Panc1 (cell line): ENCODE data around the gene ADCY7. TPM values are rescaled to one million over a fixed set of nuclear protein-coding genes. Genes with fewer than 3 reads are reported as not detected.

Source experiments
- ATAC-seq: fragments of 200-7000 bp; cut with Tn5 transposase; 2 replicates; pipeline ENCODE4 v1.9.1; 2020; ENCODE audit warnings: mild to moderate bottlenecking, moderate library complexity
- BruUV-seq: library from RNA; stranded (reverse); fragments of 400-500 nt; replicated peaks from 2 replicates; lab custom pipeline; 2021; lab: Mats Ljungman, UMichigan
- CTCF ChIA-PET: fragments of 300-600 bp; sonication (Branson Sonifier 250); formaldehyde crosslinking; loops from one replicate; lab custom pipeline; 2022; ENCODE audit warnings: antibody characterized with exemption; lab: Charles Lee
- POLR2A ChIA-PET: fragments of 300-600 bp; sonication (Branson Sonifier 250); formaldehyde crosslinking; loops from one replicate; lab custom pipeline; 2022; ENCODE audit warnings: antibody characterized with exemption; lab: Charles Lee
- DNase-seq: peaks from one replicate; pipeline ENCODE4 v3.0.0-alpha.2; 2010; ENCODE audit warnings: low read depth, low spot score
- H3K27ac ChIP-seq: 2 replicates; pipeline ENCODE4 v1.5.1; 2011; ENCODE audit warnings: mild to moderate bottlenecking, low read length, inconsistent platforms
- H3K27me3 ChIP-seq: fragments of 200-500 bp; sonication (Bioruptor generic); 2 replicates; pipeline ENCODE4 v1.6.0; 2014; ENCODE audit warnings: low read length, inconsistent platforms; ENCODE audit not compliant: control insufficient read depth, insufficient read depth
- H3K36me3 ChIP-seq: fragments of 200-500 bp; sonication (Bioruptor generic); 2 replicates; pipeline ENCODE4 v1.5.1; 2014; ENCODE audit warnings: inconsistent platforms, mild to moderate bottlenecking, low read length, moderate library complexity; ENCODE audit not compliant: control insufficient read depth, insufficient read depth
- H3K4me1 ChIP-seq: 2 replicates; pipeline ENCODE4 v1.5.1; 2011; ENCODE audit warnings: inconsistent platforms, mild to moderate bottlenecking, low read length, moderate library complexity; ENCODE audit not compliant: control insufficient read depth, insufficient read depth
- H3K4me3 ChIP-seq, 2 experiments: 2 replicates each; pipeline ENCODE4 v1.5.1; 2011 to 2012; ENCODE audit warnings: low read depth in 2 of 2, low read length in 2 of 2, mild to moderate bottlenecking in 2 of 2, inconsistent platforms in 1 of 2, moderate library complexity in 1 of 2
- H3K9me3 ChIP-seq: fragments of 200-500 bp; sonication (Bioruptor generic); 2 replicates; pipeline ENCODE4 v1.5.1; 2014; ENCODE audit warnings: low read depth, mild to moderate bottlenecking, inconsistent platforms, low read length, moderate library complexity; ENCODE audit not compliant: control insufficient read depth, insufficient read depth
- POLR2AphosphoS5 ChIP-seq: IDR thresholded peaks from 2 replicates; pipeline ENCODE4 v1.6.1; 2012; ENCODE audit warnings: mild to moderate bottlenecking, low read depth, low read length, moderate library complexity
- SIN3A ChIP-seq: IDR thresholded peaks from 2 replicates; pipeline ENCODE4 v1.6.1; 2012; ENCODE audit warnings: low read depth, mild to moderate bottlenecking, low read length, moderate library complexity, borderline replicate concordance; ENCODE audit not compliant: insufficient read depth
- TCF7L2 ChIP-seq: IDR thresholded peaks from 2 replicates; pipeline ENCODE4 v1.6.1; 2011; ENCODE audit warnings: mild to moderate bottlenecking, low read depth, low read length, inconsistent platforms
- in situ Hi-C: cut with HindIII; loops from 2 replicates; pipeline ENCODE4 v1.10.0; 2016; ENCODE audit warnings: low sequenced_read_pairs, low pct_unique_long_range_greater_than_20kb
- intact Hi-C: fragments of 100-400 bp; cut with micrococcal nuclease; formaldehyde crosslinking; loops from one replicate; pipeline ENCODE4 v1.10.0; 2022; ENCODE audit not compliant: unreplicated experiment
- total RNA-seq: library from RNA; stranded (reverse); gene quantifications from one replicate; pipeline ENCODE4 v1.2.1, GENCODE V29; 2021; ENCODE audit not compliant: unreplicated experiment
- TF ChIP-seq, protein P1 (sequence below), 2 experiments: IDR thresholded peaks; 2 replicates each; pipeline ENCODE4 v1.6.1; 2011 to 2012; ENCODE audit warnings: low read depth in 2 of 2, control low read depth in 1 of 2, low read length in 1 of 2, mild to moderate bottlenecking in 1 of 2, moderate library complexity in 1 of 2; ENCODE audit not compliant: insufficient read depth in 1 of 2
- TF ChIP-seq, protein P2 (sequence below): fragments of 450-650 bp; IDR thresholded peaks from 2 replicates; pipeline ENCODE4 v1.5.1; 2017; ENCODE audit warnings: mild to moderate bottlenecking

Gene ADCY7
- total RNA-seq, 1 experiment from 2014 or later: 6.3 TPM

DNA sequence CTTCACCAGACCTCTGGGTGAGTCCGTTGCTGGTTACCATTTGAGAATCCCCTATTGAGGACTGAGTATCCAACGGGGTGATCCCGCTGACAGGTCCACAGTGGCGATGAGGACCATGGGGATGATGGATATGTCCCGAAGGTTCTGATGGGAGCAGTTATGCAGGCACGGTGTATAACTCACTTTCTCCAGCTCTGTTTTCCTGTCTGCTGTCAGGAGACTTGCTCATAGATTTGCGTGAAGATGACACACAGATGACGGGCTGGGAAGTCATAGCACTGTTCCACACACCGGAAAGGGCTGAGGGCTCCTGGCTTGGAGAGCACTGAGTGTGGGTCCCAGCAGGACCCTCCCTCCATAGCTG, 22.2 kb upstream of the ADCY7 start:
- Histone ChIP-seq H3K36me3 (no peaks in the 10 kb centered on the region), H3K4me1 (peaks cover 4% of the 10 kb centered on the region; the same call in 1 of the 2 replicates), H3K27ac (no peak overlapping the region), H3K9me3 (no peaks in the 10 kb centered on the region), H3K27me3 (no peaks in the 10 kb centered on the region), H3K4me3 (no peak overlapping the region)
- DNase-seq (no peak), ATAC-seq (no peak)
- ChIA-PET POLR2A (no interaction called here), CTCF (no interaction called here)
- intact Hi-C loops (no loop called here), in situ Hi-C loops (no loop called here)
- TF ChIP-seq, protein P1, sequence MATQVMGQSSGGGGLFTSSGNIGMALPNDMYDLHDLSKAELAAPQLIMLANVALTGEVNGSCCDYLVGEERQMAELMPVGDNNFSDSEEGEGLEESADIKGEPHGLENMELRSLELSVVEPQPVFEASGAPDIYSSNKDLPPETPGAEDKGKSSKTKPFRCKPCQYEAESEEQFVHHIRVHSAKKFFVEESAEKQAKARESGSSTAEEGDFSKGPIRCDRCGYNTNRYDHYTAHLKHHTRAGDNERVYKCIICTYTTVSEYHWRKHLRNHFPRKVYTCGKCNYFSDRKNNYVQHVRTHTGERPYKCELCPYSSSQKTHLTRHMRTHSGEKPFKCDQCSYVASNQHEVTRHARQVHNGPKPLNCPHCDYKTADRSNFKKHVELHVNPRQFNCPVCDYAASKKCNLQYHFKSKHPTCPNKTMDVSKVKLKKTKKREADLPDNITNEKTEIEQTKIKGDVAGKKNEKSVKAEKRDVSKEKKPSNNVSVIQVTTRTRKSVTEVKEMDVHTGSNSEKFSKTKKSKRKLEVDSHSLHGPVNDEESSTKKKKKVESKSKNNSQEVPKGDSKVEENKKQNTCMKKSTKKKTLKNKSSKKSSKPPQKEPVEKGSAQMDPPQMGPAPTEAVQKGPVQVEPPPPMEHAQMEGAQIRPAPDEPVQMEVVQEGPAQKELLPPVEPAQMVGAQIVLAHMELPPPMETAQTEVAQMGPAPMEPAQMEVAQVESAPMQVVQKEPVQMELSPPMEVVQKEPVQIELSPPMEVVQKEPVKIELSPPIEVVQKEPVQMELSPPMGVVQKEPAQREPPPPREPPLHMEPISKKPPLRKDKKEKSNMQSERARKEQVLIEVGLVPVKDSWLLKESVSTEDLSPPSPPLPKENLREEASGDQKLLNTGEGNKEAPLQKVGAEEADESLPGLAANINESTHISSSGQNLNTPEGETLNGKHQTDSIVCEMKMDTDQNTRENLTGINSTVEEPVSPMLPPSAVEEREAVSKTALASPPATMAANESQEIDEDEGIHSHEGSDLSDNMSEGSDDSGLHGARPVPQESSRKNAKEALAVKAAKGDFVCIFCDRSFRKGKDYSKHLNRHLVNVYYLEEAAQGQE (IDR thresholded peaks at IDR 0.05; ENCODE audit: insufficient read depth in 1 of 2, low read depth in 2 of 2, low read length in 1 of 2): no peak
- TF ChIP-seq POLR2AphosphoS5 (no peak), SIN3A (no peak), TCF7L2 (no peak)
- TF ChIP-seq, protein P2, sequence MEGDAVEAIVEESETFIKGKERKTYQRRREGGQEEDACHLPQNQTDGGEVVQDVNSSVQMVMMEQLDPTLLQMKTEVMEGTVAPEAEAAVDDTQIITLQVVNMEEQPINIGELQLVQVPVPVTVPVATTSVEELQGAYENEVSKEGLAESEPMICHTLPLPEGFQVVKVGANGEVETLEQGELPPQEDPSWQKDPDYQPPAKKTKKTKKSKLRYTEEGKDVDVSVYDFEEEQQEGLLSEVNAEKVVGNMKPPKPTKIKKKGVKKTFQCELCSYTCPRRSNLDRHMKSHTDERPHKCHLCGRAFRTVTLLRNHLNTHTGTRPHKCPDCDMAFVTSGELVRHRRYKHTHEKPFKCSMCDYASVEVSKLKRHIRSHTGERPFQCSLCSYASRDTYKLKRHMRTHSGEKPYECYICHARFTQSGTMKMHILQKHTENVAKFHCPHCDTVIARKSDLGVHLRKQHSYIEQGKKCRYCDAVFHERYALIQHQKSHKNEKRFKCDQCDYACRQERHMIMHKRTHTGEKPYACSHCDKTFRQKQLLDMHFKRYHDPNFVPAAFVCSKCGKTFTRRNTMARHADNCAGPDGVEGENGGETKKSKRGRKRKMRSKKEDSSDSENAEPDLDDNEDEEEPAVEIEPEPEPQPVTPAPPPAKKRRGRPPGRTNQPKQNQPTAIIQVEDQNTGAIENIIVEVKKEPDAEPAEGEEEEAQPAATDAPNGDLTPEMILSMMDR: no peak
- no TSS peak for BruUV-seq

DNA sequence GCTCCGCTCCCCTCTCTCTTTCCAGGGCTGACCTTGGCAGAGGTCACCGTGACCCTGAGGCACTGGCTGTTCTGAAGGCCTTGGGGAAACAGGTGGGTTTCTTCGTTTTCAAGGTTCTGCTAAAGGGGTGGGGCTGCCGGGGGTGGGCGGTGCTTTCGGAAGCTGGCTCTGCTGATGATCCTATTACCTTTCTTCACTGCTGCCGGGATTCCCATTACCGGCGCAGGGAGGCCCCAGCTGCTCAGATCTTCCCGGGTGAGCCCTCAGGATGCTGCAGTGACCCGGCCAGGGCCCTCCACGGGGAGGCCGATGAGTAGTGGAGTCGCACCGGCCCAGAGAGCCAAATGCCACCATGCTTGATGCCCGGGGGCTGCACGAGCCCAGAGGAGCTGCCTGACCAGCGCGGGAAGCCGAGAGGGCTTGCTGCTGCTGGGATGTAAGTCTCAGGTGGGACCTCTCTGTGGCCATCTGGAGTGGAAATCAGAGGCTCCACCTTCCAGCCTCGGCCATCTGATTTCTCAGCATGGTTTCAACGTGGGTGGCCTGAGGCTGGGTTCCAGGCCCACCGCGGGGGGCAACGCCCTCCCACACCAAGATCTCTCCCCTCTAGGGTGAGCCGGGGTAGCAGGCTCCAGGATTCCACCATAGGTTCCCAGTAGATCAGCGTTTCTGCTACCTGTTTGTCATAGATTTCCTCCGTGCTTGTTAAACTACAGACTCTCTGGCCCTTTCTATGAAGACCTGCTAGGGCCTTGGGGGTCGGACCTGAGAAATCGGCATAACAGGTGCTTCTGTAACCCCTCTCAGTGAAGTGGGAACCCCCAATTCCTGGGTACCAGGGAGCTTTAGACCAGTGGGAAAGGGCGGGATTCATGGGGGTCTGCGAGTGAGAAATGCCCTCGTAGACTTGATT, 21.6 kb upstream of the ADCY7 start:
- Histone ChIP-seq H3K36me3 (no peaks in the 10 kb centered on the region), H3K27ac (peak overlapping the region; percentile 29; the same call in 1 of the 2 replicates), H3K4me3 (peak overlapping the region; percentile 44 to 46; a peak in 3 of 4 replicates), H3K27me3 (no peaks in the 10 kb centered on the region), H3K9me3 (no peaks in the 10 kb centered on the region), H3K4me1 (peaks cover 4% of the 10 kb centered on the region; the same call in 1 of the 2 replicates)
- in situ Hi-C loops: no loop called here
- TF ChIP-seq, protein P1 (IDR thresholded peaks at IDR 0.05; ENCODE audit: insufficient read depth in 1 of 2, low read depth in 2 of 2, low read length in 1 of 2): no peak
- TF ChIP-seq TCF7L2: no peak
- ChIA-PET POLR2A (interaction anchor here (0.6 kb wide), 1 partner anchor 418 kb away, joined by 3 read pairs; no protein-coding TSS in a partner anchor), CTCF (no interaction called here)
- DNase-seq (no peak), ATAC-seq (no peak)
- intact Hi-C loops: no loop called here
- no TSS peak for BruUV-seq
